GM21717 (cell line): ENCODE measurements around the gene HOXC12.

Source experiments
- ATAC-seq: cut with Tn5 transposase; IDR thresholded peaks from one replicate; pipeline ENCODE4 v1.9.1; 2021; ENCODE audit warnings: mild to moderate bottlenecking, moderate library complexity; ENCODE audit not compliant: unreplicated experiment

The HOXC12 gene

GRCh38 chr12:53955776-53956250, 1.1 kb downstream of the HOXC12 start:
- no peak for ATAC-seq

- ATAC-seq: no peak
Observed at GRCh38 chr12:53956251-53956887, 1.7 kb downstream of the HOXC12 start.

- ATAC-seq: no peak
Observed at GRCh38 chr12:53956914-53957536, 2.3 kb downstream of the HOXC12 start.

- no peak for ATAC-seq
Observed at GRCh38 chr12:53958128-53958527, 3.4 kb downstream of the HOXC12 start.

- no peak for ATAC-seq
Observed at GRCh38 chr12:53959314-53959713, 4.6 kb downstream of the HOXC12 start.

GRCh38 chr12:53960187-53961024, 5.7 kb downstream of the HOXC12 start:
- ATAC-seq: no peak

GRCh38 chr12:53961025-53961761, 6.5 kb downstream of the HOXC12 start:
- no peak for ATAC-seq

- ATAC-seq: no peak
Observed at GRCh38 chr12:53963005-53963404, 8.3 kb downstream of the HOXC12 start.

GRCh38 chr12:53963434-53964314, 9.0 kb downstream of the HOXC12 start:
- ATAC-seq: no peak

- no peak for ATAC-seq
Observed at GRCh38 chr12:53964315-53964713, 9.6 kb downstream of the HOXC12 start.

GRCh38 chr12:53965281-53966084, 10.8 kb downstream of the HOXC12 start:
- no peak for ATAC-seq

GRCh38 chr12:53966085-53966384, 11.3 kb downstream of the HOXC12 start:
- ATAC-seq: no peak

GRCh38 chr12:53966385-53967133, 11.9 kb downstream of the HOXC12 start:
- no peak for ATAC-seq

GRCh38 chr12:53967421-53967925, 12.8 kb downstream of the HOXC12 start:
- no peak for ATAC-seq

GRCh38 chr12:53968214-53969127, 13.8 kb downstream of the HOXC12 start:
- no peak for ATAC-seq

GRCh38 chr12:53969588-53970259, 15.0 kb downstream of the HOXC12 start:
- no peak for ATAC-seq

- ATAC-seq: no peak
Observed at GRCh38 chr12:53970451-53970850, 15.7 kb downstream of the HOXC12 start.
